Measurements from ENCODE around the gene USE1. TPM values are rescaled to one million over a fixed set of nuclear protein-coding genes. Genes with fewer than 3 reads are reported as not detected.
A peak's percentile ranks its signal among the peaks of the same experiment; 100 is the strongest.

The USE1 gene
- total and polyA plus RNA-seq, 9 of the 15 experiments (the other 6 are each of a cell fraction or from before 2014, with no cell fraction given), result 17.3 to 52.4 (median 34.0) TPM

DNA sequence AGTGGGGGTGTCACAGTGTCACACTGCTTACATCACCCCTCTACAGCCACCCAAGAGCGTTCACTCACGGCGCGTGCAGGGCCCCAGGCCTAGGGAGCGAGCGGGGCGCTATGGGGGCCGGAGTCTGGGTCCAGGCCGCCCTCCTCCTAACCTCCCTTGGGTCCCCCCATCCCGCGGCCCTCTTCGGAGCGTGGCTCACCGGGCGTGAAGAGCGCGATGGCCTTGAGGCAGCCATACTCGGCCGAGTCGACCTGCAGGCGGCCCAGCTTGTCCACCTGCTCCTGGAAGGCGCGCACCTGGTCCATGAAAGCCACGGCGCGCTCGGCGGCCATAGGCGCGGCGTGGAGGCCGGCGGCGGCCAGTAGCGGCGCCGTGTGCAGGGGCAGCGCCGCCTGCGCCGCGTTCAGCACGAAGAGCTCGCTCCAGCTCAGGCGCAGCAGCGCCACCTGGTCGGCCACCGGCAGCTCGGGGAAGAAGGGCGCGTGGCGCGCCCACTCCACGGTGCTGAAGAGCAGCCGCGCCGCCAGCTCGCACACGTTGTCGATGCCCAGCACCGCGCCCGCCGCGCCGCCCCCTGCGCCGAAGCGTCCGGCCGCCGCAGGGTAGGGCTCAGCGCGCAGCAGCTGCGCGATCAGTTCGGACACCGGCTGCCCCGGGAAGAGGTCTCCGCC lies 20.3 kb downstream of the USE1 start (continued):
- TF ChIP-seq, protein P1, sequence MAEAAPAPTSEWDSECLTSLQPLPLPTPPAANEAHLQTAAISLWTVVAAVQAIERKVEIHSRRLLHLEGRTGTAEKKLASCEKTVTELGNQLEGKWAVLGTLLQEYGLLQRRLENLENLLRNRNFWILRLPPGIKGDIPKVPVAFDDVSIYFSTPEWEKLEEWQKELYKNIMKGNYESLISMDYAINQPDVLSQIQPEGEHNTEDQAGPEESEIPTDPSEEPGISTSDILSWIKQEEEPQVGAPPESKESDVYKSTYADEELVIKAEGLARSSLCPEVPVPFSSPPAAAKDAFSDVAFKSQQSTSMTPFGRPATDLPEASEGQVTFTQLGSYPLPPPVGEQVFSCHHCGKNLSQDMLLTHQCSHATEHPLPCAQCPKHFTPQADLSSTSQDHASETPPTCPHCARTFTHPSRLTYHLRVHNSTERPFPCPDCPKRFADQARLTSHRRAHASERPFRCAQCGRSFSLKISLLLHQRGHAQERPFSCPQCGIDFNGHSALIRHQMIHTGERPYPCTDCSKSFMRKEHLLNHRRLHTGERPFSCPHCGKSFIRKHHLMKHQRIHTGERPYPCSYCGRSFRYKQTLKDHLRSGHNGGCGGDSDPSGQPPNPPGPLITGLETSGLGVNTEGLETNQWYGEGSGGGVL (CRISPR knock-in tag; IDR thresholded peaks at IDR 0.05), result no peak
- TF ChIP-seq RFX1 (IDR thresholded peaks at IDR 0.05), result no peak
- TF ChIP-seq, protein P2, sequence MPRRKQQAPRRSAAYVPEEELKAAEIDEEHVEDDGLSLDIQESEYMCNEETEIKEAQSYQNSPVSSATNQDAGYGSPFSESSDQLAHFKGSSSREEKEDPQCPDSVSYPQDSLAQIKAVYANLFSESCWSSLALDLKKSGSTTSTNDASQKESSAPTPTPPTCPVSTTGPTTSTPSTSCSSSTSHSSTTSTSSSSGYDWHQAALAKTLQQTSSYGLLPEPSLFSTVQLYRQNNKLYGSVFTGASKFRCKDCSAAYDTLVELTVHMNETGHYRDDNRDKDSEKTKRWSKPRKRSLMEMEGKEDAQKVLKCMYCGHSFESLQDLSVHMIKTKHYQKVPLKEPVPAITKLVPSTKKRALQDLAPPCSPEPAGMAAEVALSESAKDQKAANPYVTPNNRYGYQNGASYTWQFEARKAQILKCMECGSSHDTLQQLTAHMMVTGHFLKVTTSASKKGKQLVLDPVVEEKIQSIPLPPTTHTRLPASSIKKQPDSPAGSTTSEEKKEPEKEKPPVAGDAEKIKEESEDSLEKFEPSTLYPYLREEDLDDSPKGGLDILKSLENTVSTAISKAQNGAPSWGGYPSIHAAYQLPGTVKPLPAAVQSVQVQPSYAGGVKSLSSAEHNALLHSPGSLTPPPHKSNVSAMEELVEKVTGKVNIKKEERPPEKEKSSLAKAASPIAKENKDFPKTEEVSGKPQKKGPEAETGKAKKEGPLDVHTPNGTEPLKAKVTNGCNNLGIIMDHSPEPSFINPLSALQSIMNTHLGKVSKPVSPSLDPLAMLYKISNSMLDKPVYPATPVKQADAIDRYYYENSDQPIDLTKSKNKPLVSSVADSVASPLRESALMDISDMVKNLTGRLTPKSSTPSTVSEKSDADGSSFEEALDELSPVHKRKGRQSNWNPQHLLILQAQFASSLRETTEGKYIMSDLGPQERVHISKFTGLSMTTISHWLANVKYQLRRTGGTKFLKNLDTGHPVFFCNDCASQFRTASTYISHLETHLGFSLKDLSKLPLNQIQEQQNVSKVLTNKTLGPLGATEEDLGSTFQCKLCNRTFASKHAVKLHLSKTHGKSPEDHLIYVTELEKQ (CRISPR knock-in tag; IDR thresholded peaks at IDR 0.05), result no peak
- no peak for TF ChIP-seq SAFB2 (IDR thresholded peaks at IDR 0.05; ENCODE audit: borderline replicate concordance, low read depth, low read length, severe bottlenecking)
- TF ChIP-seq HMG20A (CRISPR knock-in tag; conservative IDR thresholded peaks at IDR 0.05), result no peak
- no peak for TF ChIP-seq RBM15 (IDR thresholded peaks at IDR 0.05; ENCODE audit: insufficient read depth, low read length)
- no peak for TF ChIP-seq NR2C1 (IDR thresholded peaks at IDR 0.05)
- TF ChIP-seq NR2C1 (tag; IDR thresholded peaks at IDR 0.05), result no peak
- TF ChIP-seq ZNF232 (CRISPR knock-in tag; IDR thresholded peaks at IDR 0.05), result 0 out of 2 replicates have a peak, but pooled peaks have one; percentile 38
- TF ChIP-seq SP1 (CRISPR knock-in tag; IDR thresholded peaks at IDR 0.05), result no peak; the same call in 1 of the 2 replicates
- TF ChIP-seq, protein P3, sequence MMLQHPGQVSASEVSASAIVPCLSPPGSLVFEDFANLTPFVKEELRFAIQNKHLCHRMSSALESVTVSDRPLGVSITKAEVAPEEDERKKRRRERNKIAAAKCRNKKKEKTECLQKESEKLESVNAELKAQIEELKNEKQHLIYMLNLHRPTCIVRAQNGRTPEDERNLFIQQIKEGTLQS (IDR thresholded peaks at IDR 0.05), result no peak
- TF ChIP-seq, protein P3 (CRISPR knock-in tag; conservative IDR thresholded peaks at IDR 0.05), result 0 out of 2 replicates have a peak, but pooled peaks have one; percentile 27
- TF ChIP-seq SAP30 (IDR thresholded peaks at IDR 0.05; ENCODE audit: borderline replicate concordance, insufficient read depth, low read depth, low read length, poor library complexity, severe bottlenecking), result peak; percentile 64
- no peak for TF ChIP-seq HMG20B (CRISPR knock-in tag; IDR thresholded peaks at IDR 0.05)

All from K562 (cell line).